ENCODE results near the gene LHFPL3.

GRCh38 chr7:104850374-104850773 lies 522.0 kb downstream of the LHFPL3 start:
- TF ChIP-seq CTCF (conservative IDR thresholded peaks at IDR 0.05; ENCODE audit: low read depth in 2 of 2) = no peak
- TF ChIP-seq POLR2AphosphoS5 (IDR thresholded peaks at IDR 0.05; ENCODE audit: low read depth) = no peak
- TF ChIP-seq CREB1 (CRISPR knock-in tag; IDR thresholded peaks at IDR 0.05; ENCODE audit: low read depth) = no peak
- TF ChIP-seq REST (IDR thresholded peaks at IDR 0.05; ENCODE audit: unreplicated experiment) = no peak
- no peak for TF ChIP-seq EZH2phosphoT487 (IDR thresholded peaks at IDR 0.05; ENCODE audit: unreplicated experiment)
- TF ChIP-seq NANOG (IDR thresholded peaks at IDR 0.05; ENCODE audit: borderline replicate concordance) = no peak
- TF ChIP-seq EZH2 (IDR thresholded peaks at IDR 0.05; ENCODE audit: low read depth, unreplicated experiment) = no peak
- no peak for TF ChIP-seq ZNF331 (CRISPR knock-in tag; IDR thresholded peaks at IDR 0.05; ENCODE audit: low read depth)
- TF ChIP-seq ETS1 (IDR thresholded peaks at IDR 0.05) = no peak
- TF ChIP-seq JUNB (IDR thresholded peaks at IDR 0.05; ENCODE audit: unreplicated experiment) = no peak
- no peak for TF ChIP-seq STAT1 (IDR thresholded peaks at IDR 0.05; ENCODE audit: unreplicated experiment)
